Esophagus (tissue), 2 donors: ENCODE measurements around the gene NXT1. TPM values are rescaled to one million over a fixed set of nuclear protein-coding genes. Genes with fewer than 3 reads are reported as not detected.

Source experiments
- H3K27ac ChIP-seq, 2 donors: one replicate each; pipeline ENCODE4 v1.5.1; 2013; ENCODE audit warnings: low read depth in 2 of 2, mild to moderate bottlenecking in 2 of 2, inconsistent platforms in 1 of 2, low read length in 1 of 2, moderate library complexity in 1 of 2
- H3K27me3 ChIP-seq, 2 donors: one replicate each; pipeline ENCODE4 v1.6.1; 2013; ENCODE audit warnings: low read length in 2 of 2, control low read depth in 1 of 2, mild to moderate bottlenecking in 1 of 2; ENCODE audit not compliant: insufficient read depth in 2 of 2, control insufficient read depth in 1 of 2
- H3K36me3 ChIP-seq, 2 donors: one replicate each; pipeline ENCODE4 v1.6.1; 2013; ENCODE audit warnings: low read length in 1 of 2; ENCODE audit not compliant: control insufficient read depth in 2 of 2, insufficient read depth in 2 of 2
- H3K4me1 ChIP-seq, 2 donors: one replicate each; pipeline ENCODE4 v1.6.1; 2013; ENCODE audit warnings: low read length in 1 of 2; ENCODE audit not compliant: control insufficient read depth in 2 of 2, insufficient read depth in 2 of 2
- H3K4me3 ChIP-seq, 2 donors: one replicate each; pipeline ENCODE4 v1.5.1; 2013; ENCODE audit warnings: low read length in 2 of 2, mild to moderate bottlenecking in 2 of 2, low read depth in 1 of 2, moderate library complexity in 1 of 2
- H3K9me3 ChIP-seq, 2 donors: one replicate each; pipeline ENCODE4 v1.6.1; 2013; ENCODE audit warnings: mild to moderate bottlenecking in 2 of 2, low read depth in 1 of 2, low read length in 1 of 2, moderate library complexity in 1 of 2; ENCODE audit not compliant: control insufficient read depth in 2 of 2, insufficient read depth in 1 of 2
- WGBS, 2 donors: extraction: QIAGEN DNeasy Blood & Tissue Kit; methylation state at CpG; one replicate each; pipeline ENCODE4 v1.1.7; 2013; 5-methylcytosine and 5-hydroxymethylcytosine counted together
- polyA plus RNA-seq, 2 donors: library from polyadenylated mRNA; stranded (reverse); fragments of 200-250 nt; gene quantifications; one replicate each; pipeline ENCODE4 v1.2.3, GENCODE V29; 2013
- donor health status: healthy with polysubstance abuse.
- donor health status: Bipolar disorder and iron deficiency.

The NXT1 gene
- polyA plus RNA-seq, 2 donors, result 12.9 to 22.1 TPM

- H3K9me3 ChIP-seq, result no peaks in the 10 kb centered on the region
- no peak overlapping the region for H3K27ac ChIP-seq
- 68 to 80% methylated on average over 3 to 4 of the region's 4 CpGs for WGBS, 2 donors
- no peaks in the 10 kb centered on the region for H3K27me3 ChIP-seq
- H3K4me3 ChIP-seq, result no peak overlapping the region
- no peaks in the 10 kb centered on the region for H3K36me3 ChIP-seq
- H3K4me1 ChIP-seq, result peaks cover 0 to 2% of the 10 kb centered on the region in 2 donors
Observed at GRCh38 chr20:23308908-23309307, 41.7 kb upstream of the NXT1 start.

GRCh38 chr20:23309781-23310180, 40.8 kb upstream of the NXT1 start:
- Histone ChIP-seq H3K36me3 (no peaks in the 10 kb centered on the region), H3K9me3 (no peaks in the 10 kb centered on the region), H3K4me1 (no peaks in the 10 kb centered on the region), H3K27ac (no peak overlapping the region), H3K27me3 (no peaks in the 10 kb centered on the region), H3K4me3 (no peak overlapping the region)
- WGBS, 2 donors, result 88 to 91% methylated on average over 10 of the region's 10 CpGs

GRCh38 chr20:23311947-23312506, 38.6 kb upstream of the NXT1 start:
- no peaks in the 10 kb centered on the region for H3K9me3 ChIP-seq
- 47 to 67% methylated on average over 7 of the region's 7 CpGs for WGBS, 2 donors
- H3K4me3 ChIP-seq, result no peak overlapping the region
- no peaks in the 10 kb centered on the region for H3K36me3 ChIP-seq
- no peaks in the 10 kb centered on the region for H3K27me3 ChIP-seq
- no peak overlapping the region for H3K27ac ChIP-seq
- no peaks in the 10 kb centered on the region for H3K4me1 ChIP-seq

GRCh38 chr20:23313271-23313670, 37.3 kb upstream of the NXT1 start:
- H3K4me3 ChIP-seq, result no peak overlapping the region
- H3K9me3 ChIP-seq, result no peaks in the 10 kb centered on the region
- no peaks in the 10 kb centered on the region for H3K27me3 ChIP-seq
- WGBS, 2 donors, result 67 to 77% methylated on average over 1 of the region's 1 CpG
- H3K27ac ChIP-seq, result no peak overlapping the region
- H3K4me1 ChIP-seq, result no peaks in the 10 kb centered on the region
- no peaks in the 10 kb centered on the region for H3K36me3 ChIP-seq

GRCh38 chr20:23314699-23315098, 35.9 kb upstream of the NXT1 start:
- no peaks in the 10 kb centered on the region for H3K4me1 ChIP-seq
- H3K27me3 ChIP-seq, result no peaks in the 10 kb centered on the region
- peaks cover 0 to 2% of the 10 kb centered on the region in 2 donors for H3K9me3 ChIP-seq
- no peaks in the 10 kb centered on the region for H3K36me3 ChIP-seq
- H3K27ac ChIP-seq, result peak overlapping the region in 1 of 2 donors; percentile 20
- no peak overlapping the region for H3K4me3 ChIP-seq
- 86 to 87% methylated on average over 5 of the region's 5 CpGs for whole genome bisulfite sequencing, 2 donors

- H3K27ac ChIP-seq, result no peak overlapping the region
- 36 to 45% methylated on average over 9 of the region's 9 CpGs for WGBS, 2 donors
- no peaks in the 10 kb centered on the region for H3K27me3 ChIP-seq
- H3K36me3 ChIP-seq, result no peaks in the 10 kb centered on the region
- no peaks in the 10 kb centered on the region for H3K4me1 ChIP-seq
- H3K4me3 ChIP-seq, result no peak overlapping the region
- peaks cover 0 to 2% of the 10 kb centered on the region in 2 donors for H3K9me3 ChIP-seq
Observed at GRCh38 chr20:23315099-23315498, 35.5 kb upstream of the NXT1 start.

- Histone ChIP-seq H3K4me3 (no peak overlapping the region), H3K27me3 (no peaks in the 10 kb centered on the region), H3K9me3 (peaks cover 0 to 2% of the 10 kb centered on the region in 2 donors), H3K27ac (no peak overlapping the region), H3K36me3 (no peaks in the 10 kb centered on the region), H3K4me1 (no peaks in the 10 kb centered on the region)
- WGBS, 2 donors, result 93 to 95% methylated on average over 3 of the region's 3 CpGs
Observed at GRCh38 chr20:23316626-23317025, 34.0 kb upstream of the NXT1 start.

GRCh38 chr20:23317081-23317480, 33.5 kb upstream of the NXT1 start:
- Histone ChIP-seq H3K9me3 (peaks cover 0 to 2% of the 10 kb centered on the region in 2 donors), H3K27me3 (no peaks in the 10 kb centered on the region), H3K4me1 (no peaks in the 10 kb centered on the region), H3K4me3 (no peak overlapping the region), H3K36me3 (no peaks in the 10 kb centered on the region), H3K27ac (no peak overlapping the region)
- 91 to 95% methylated on average over 5 of the region's 5 CpGs for WGBS, 2 donors

- Histone ChIP-seq H3K27ac (no peak overlapping the region), H3K4me3 (no peak overlapping the region), H3K27me3 (no peaks in the 10 kb centered on the region), H3K9me3 (peaks cover 0 to 2% of the 10 kb centered on the region in 2 donors), H3K36me3 (no peaks in the 10 kb centered on the region), H3K4me1 (no peaks in the 10 kb centered on the region)
- 72 to 76% methylated on average over 5 of the region's 5 CpGs for WGBS, 2 donors
Observed at GRCh38 chr20:23318347-23318746, 32.2 kb upstream of the NXT1 start.

- H3K27ac ChIP-seq, result no peak overlapping the region
- H3K36me3 ChIP-seq, result no peaks in the 10 kb centered on the region
- no peaks in the 10 kb centered on the region for H3K27me3 ChIP-seq
- peaks cover 0 to 2% of the 10 kb centered on the region in 2 donors for H3K9me3 ChIP-seq
- WGBS, 2 donors, result 80 to 82% methylated on average over 8 of the region's 8 CpGs
- no peaks in the 10 kb centered on the region for H3K4me1 ChIP-seq
- H3K4me3 ChIP-seq, result no peak overlapping the region
Observed at GRCh38 chr20:23320317-23320716, 30.3 kb upstream of the NXT1 start.
